Hepatocyte (in vitro differentiated cells): ENCODE measurements around the gene ESAM. TPM values are rescaled to one million over a fixed set of nuclear protein-coding genes. Genes with fewer than 3 reads are reported as not detected.

ENCODE experiments used
- DNase-seq: peaks from one replicate; pipeline ENCODE4 v3.0.0-alpha.2; 2016; ENCODE audit warnings: low spot score
- H2AFZ ChIP-seq: fragments of 200-600 bp; sonication (generic); 2 replicates; pipeline ENCODE4 v1.6.0; 2016; ENCODE audit warnings: antibody characterized with exemption, mild to moderate bottlenecking
- H3K27ac ChIP-seq: fragments of 200-600 bp; sonication (generic); 2 replicates; pipeline ENCODE4 v1.5.1; 2016; ENCODE audit warnings: mild to moderate bottlenecking
- H3K27me3 ChIP-seq: fragments of 200-600 bp; sonication (generic); 2 replicates; pipeline ENCODE4 v1.6.1; 2016
- H3K36me3 ChIP-seq: fragments of 200-600 bp; sonication (generic); replicated peaks from 2 replicates; pipeline ENCODE4 v1.5.1; 2016; ENCODE audit warnings: low read depth; ENCODE audit not compliant: insufficient read depth
- H3K4me1 ChIP-seq: fragments of 200-600 bp; sonication (generic); 2 replicates; pipeline ENCODE4 v1.5.1; 2016; ENCODE audit warnings: mild to moderate bottlenecking, moderate library complexity; ENCODE audit not compliant: insufficient read depth
- H3K4me2 ChIP-seq: fragments of 200-600 bp; sonication (generic); 2 replicates; pipeline ENCODE4 v1.6.0; 2016
- H3K4me3 ChIP-seq: fragments of 200-600 bp; sonication (generic); 2 replicates; pipeline ENCODE4 v1.5.1; 2016; ENCODE audit warnings: mild to moderate bottlenecking
- H3K79me2 ChIP-seq: fragments of 200-600 bp; sonication (generic); 2 replicates; pipeline ENCODE4 v1.6.0; 2017; ENCODE audit warnings: mild to moderate bottlenecking
- H3K9me2 ChIP-seq: fragments of 200-600 bp; sonication (generic); replicated peaks from 2 replicates; pipeline ENCODE4 v1.6.0; 2017; ENCODE audit warnings: mild to moderate bottlenecking; ENCODE audit not compliant: insufficient read depth
- H3K9me3 ChIP-seq: fragments of 200-600 bp; sonication (generic); 2 replicates; pipeline ENCODE4 v1.5.1; 2016; ENCODE audit warnings: low read depth, mild to moderate bottlenecking
- H4K20me1 ChIP-seq: fragments of 200-600 bp; sonication (generic); 2 replicates; pipeline ENCODE4 v1.6.0; 2016; ENCODE audit warnings: mild to moderate bottlenecking; ENCODE audit not compliant: insufficient read depth, poor library complexity, severe bottlenecking
- EZH2 ChIP-seq: fragments of 200-600 bp; sonication (generic); IDR thresholded peaks from 2 replicates; pipeline ENCODE4 v1.6.1; 2016; ENCODE audit warnings: antibody characterized with exemption, mild to moderate bottlenecking, borderline replicate concordance
- EZH2phosphoT487 ChIP-seq: fragments of 200-600 bp; sonication (generic); IDR thresholded peaks from one replicate; pipeline ENCODE4 v1.6.1; 2018; ENCODE audit warnings: antibody characterized with exemption, mild to moderate bottlenecking, low read depth, moderate library complexity; ENCODE audit not compliant: unreplicated experiment, severe bottlenecking
- WGBS: methylation state at CpG from one replicate; pipeline ENCODE4 v1.1.6; 2016; ENCODE audit warnings: low lambda C conversion rate; ENCODE audit errors: missing lambda C conversion rate; 5-methylcytosine and 5-hydroxymethylcytosine counted together
- polyA plus RNA-seq: library from polyadenylated mRNA; unstranded; fragments of >200 nt; fragmentation: Nextera tagmentation; extraction: Ambion mirVana; gene quantifications from 2 replicates; pipeline ENCODE4 v1.2.1, GENCODE V29; 2016
- total RNA-seq: library from RNA; depleted of rRNA; stranded (reverse); fragments of >200 nt; gene quantifications from 2 replicates; pipeline ENCODE4 v1.2.3, GENCODE V29; 2014
- TF ChIP-seq, protein P1 (sequence below): fragments of 200-600 bp; sonication (generic); IDR thresholded peaks from 2 replicates; pipeline ENCODE4 v1.5.1; 2016; ENCODE audit warnings: antibody characterized with exemption, mild to moderate bottlenecking; ENCODE audit not compliant: poor library complexity

Gene ESAM
- total and polyA plus RNA-seq, 2 experiments from 2014 or later, result 3.6 to 3.9 TPM

GRCh38 chr11:124763156-124763947 is 1.3 kb upstream of the ESAM start:
- Histone ChIP-seq H3K9me3 (no peaks in the 10 kb centered on the region), H3K36me3 (no peaks in the 10 kb centered on the region), H3K4me3 (peak overlapping the region; percentile 64), H3K27ac (no peak overlapping the region), H4K20me1 (peaks cover 28% of the 10 kb centered on the region), H3K4me1 (peaks cover 30% of the 10 kb centered on the region), H3K9me2 (no peaks in the 10 kb centered on the region), H3K79me2 (no peaks in the 10 kb centered on the region), H3K27me3 (peaks cover 42% of the 10 kb centered on the region), H3K4me2 (peak overlapping the region; percentile 100), H2AFZ (peak overlapping the region; percentile 35)
- DNase-seq, result peak; percentile 88
- TF ChIP-seq, protein P1, sequence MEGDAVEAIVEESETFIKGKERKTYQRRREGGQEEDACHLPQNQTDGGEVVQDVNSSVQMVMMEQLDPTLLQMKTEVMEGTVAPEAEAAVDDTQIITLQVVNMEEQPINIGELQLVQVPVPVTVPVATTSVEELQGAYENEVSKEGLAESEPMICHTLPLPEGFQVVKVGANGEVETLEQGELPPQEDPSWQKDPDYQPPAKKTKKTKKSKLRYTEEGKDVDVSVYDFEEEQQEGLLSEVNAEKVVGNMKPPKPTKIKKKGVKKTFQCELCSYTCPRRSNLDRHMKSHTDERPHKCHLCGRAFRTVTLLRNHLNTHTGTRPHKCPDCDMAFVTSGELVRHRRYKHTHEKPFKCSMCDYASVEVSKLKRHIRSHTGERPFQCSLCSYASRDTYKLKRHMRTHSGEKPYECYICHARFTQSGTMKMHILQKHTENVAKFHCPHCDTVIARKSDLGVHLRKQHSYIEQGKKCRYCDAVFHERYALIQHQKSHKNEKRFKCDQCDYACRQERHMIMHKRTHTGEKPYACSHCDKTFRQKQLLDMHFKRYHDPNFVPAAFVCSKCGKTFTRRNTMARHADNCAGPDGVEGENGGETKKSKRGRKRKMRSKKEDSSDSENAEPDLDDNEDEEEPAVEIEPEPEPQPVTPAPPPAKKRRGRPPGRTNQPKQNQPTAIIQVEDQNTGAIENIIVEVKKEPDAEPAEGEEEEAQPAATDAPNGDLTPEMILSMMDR, result peak; percentile 77
- TF ChIP-seq EZH2phosphoT487 (no peak), EZH2 (no peak)
- WGBS, result 5% methylated on average over 19 of the region's 21 CpGs

- Histone ChIP-seq H3K79me2 (no peaks in the 10 kb centered on the region), H3K4me3 (peak overlapping the region; percentile 64), H3K27ac (no peak overlapping the region), H4K20me1 (peaks cover 28% of the 10 kb centered on the region), H2AFZ (peak overlapping the region; percentile 35), H3K4me2 (peak overlapping the region; percentile 100), H3K9me3 (no peaks in the 10 kb centered on the region), H3K9me2 (no peaks in the 10 kb centered on the region), H3K4me1 (peaks cover 30% of the 10 kb centered on the region), H3K27me3 (peaks cover 48% of the 10 kb centered on the region), H3K36me3 (no peaks in the 10 kb centered on the region)
- WGBS, result 3% methylated on average over 44 of the region's 45 CpGs
- peak; percentile 68 for TF ChIP-seq EZH2
- TF ChIP-seq, protein P1, result no peak
- no peak for DNase-seq
Observed at GRCh38 chr11:124762624-124763155, 600 bp upstream of the ESAM start.

GRCh38 chr11:124761301-124762104 is 587 bp downstream of the ESAM start:
- 12% methylated on average over 19 of the region's 25 CpGs for WGBS
- H4K20me1 ChIP-seq, result peaks cover 28% of the 10 kb centered on the region
- H3K4me1 ChIP-seq, result peaks cover 30% of the 10 kb centered on the region
- TF ChIP-seq, protein P1, result no peak
- TF ChIP-seq EZH2phosphoT487, result no peak
- TF ChIP-seq EZH2, result no peak
- peak overlapping the region; percentile 100 for H3K4me2 ChIP-seq
- no peak for DNase-seq
- no peaks in the 10 kb centered on the region for H3K36me3 ChIP-seq
- peaks cover 58% of the 10 kb centered on the region for H3K27me3 ChIP-seq
- no peaks in the 10 kb centered on the region for H3K9me3 ChIP-seq
- no peaks in the 10 kb centered on the region for H3K79me2 ChIP-seq
- H3K4me3 ChIP-seq, result peak overlapping the region; percentile 64
- no peaks in the 10 kb centered on the region for H3K9me2 ChIP-seq
- H2AFZ ChIP-seq, result no peak overlapping the region
- no peak overlapping the region for H3K27ac ChIP-seq
